HG02588 (cell line): ENCODE measurements around the gene CAMSAP1.

Source experiments
- ATAC-seq: cut with Tn5 transposase; IDR thresholded peaks from one replicate; pipeline ENCODE4 v1.9.1; 2021; ENCODE audit warnings: mild to moderate bottlenecking, moderate library complexity; ENCODE audit not compliant: unreplicated experiment

The CAMSAP1 gene

GRCh38 chr9:135883410-135884089 is 23.8 kb downstream of the CAMSAP1 start:
- ATAC-seq: no peak

DNA sequence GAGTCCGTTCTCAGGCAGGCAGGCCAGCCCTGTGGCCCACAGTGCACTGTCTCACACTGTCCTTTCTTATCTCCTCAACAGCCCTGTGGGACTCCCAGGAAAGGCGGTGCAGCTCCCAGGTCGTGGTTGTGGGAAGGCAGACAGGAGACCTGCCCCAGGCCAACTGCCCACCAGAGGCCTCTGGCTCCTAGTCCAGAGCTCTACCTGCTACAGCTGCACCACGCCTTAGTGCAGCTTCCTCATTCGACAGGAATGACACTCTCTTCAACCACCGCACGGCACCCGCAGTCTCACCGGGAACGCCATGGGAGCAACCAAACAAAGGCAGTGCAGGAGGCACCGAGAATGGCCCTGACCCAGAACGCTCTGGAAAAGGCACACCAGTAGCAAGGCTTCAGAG is 25.3 kb downstream of the CAMSAP1 start:
- ATAC-seq: no peak

- ATAC-seq: no peak
These were observed 26.9 kb downstream of the CAMSAP1 start for GRCh38 chr9:135880438-135880837.

DNA sequence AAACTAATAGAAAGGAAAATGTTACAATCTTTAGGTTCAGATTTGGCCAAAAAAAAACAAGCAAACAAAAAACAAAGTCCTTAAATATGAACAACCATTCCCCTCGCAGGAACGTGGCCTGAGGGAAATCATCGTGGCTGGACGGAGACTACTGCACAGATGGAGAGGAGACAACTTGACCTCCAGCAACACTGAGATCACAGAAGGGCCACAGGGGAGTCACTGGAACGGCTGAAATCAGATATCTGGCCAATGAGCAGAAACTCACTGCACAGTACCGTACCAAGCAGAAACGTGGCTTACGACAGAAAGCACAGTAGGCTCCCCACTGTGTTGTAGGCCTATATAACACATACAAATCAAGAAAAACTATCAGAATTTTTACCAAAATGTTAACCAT is 27.7 kb downstream of the CAMSAP1 start:
- no peak for ATAC-seq

DNA sequence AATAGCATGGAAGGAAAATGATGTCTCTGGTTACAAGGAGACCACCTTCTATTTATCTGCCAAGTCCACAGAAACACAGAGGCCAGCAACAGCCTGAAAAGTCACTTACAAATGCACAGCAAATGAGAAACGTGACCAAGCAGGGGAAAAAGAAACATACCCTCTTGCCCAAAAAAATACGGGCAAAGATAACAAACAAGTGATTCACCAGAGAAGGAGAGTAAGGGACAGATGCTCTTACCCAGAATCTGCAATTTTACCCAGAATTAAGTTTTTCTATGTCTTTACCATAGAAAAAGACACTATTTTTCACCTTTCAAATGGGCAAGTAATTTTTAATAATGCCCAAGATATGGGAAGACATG is 28.1 kb downstream of the CAMSAP1 start:
- ATAC-seq: no peak

DNA sequence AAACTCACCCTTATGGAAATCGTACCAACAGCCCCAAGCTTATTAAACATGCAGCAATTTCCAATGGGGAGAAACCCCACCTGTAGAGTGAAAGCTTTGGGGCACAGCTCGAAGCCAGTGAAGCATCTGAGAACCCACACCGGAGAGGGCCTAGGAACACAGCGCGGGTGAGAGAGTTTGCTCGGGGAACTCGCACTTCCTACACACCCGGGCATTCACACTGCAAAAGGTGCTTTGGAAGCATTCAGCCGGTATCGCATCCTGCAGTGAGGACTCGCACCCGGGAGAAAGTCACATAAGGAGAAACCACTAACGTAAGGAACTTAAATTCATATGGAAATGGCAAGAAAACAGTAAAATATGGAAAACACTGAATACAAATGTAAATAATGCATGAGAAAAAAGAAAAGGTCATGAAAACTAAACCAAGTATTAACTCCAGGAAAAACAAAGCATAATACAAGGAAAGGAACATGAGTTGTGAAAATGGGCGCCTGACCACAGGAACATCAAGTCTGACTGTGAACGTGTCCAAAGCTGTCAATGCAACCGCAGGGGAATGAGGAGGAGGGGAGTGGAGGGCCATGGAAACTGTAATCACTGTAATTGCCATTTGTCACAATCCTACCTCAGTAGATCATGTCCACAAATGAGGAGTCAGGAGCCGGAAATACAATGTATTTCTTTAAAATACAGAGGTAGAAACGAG is 28.7 kb downstream of the CAMSAP1 start:
- no peak for ATAC-seq

- ATAC-seq: no peak
These were observed 29.4 kb downstream of the CAMSAP1 start for GRCh38 chr9:135877791-135878527.

- no peak for ATAC-seq
These were observed 30.4 kb downstream of the CAMSAP1 start for GRCh38 chr9:135876936-135877335.

DNA sequence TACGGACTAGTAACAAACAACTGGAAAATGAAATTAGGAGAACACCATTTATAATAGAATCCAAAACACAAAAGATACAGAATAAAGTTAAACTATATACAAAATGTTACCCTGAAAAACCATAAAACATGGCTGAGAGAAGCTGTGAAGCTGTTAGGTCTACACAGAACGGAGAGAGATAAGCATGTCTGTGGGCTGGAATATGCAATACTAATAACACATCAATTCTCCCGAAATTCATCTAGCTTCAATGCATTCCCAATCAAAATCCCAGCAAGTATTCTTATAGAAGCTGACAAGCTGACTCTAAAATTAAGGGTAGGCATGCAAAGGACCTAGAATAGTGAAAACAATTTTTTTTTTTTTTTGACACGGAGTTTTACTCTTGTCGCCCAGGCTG is 32.5 kb downstream of the CAMSAP1 start:
- ATAC-seq: no peak

DNA sequence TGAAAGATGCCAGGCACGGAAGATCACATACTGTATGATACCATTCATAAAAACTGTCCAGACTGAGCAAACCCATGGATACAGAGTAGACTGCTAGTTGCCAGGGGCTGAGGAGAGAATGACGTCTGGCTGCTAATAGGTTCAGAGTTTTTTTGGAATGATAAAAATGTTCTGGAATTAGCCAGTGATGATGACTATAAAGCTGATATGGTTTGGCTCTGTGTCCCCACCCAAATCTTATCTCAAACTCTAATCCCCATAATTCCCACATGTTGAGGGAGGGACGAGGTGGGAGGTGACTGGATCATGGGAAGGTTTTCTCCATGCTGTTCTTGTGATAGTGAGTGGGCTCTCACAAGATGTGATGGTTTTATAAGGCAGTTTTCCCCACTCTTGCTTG is 37.4 kb downstream of the CAMSAP1 start:
- ATAC-seq: no peak

DNA sequence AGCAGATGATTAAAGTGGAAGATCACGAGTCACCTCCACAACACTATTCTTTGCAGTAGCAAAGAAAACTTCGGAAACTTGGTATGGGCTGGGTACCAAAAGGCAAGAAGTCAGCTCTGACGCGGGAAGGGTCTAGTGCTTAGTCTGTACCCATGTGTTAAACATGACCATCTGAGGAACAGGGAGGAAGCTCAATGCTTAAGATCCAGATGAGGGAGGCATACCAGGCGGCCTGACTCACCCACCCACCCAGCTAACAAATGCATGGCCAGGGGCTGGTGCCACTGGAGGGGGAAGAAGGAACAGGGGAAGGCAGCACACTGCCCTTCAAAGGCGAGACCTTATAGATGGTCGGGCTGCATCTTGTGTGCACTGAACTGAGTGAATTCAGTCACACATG is 41.8 kb downstream of the CAMSAP1 start:
- ATAC-seq: no peak

DNA sequence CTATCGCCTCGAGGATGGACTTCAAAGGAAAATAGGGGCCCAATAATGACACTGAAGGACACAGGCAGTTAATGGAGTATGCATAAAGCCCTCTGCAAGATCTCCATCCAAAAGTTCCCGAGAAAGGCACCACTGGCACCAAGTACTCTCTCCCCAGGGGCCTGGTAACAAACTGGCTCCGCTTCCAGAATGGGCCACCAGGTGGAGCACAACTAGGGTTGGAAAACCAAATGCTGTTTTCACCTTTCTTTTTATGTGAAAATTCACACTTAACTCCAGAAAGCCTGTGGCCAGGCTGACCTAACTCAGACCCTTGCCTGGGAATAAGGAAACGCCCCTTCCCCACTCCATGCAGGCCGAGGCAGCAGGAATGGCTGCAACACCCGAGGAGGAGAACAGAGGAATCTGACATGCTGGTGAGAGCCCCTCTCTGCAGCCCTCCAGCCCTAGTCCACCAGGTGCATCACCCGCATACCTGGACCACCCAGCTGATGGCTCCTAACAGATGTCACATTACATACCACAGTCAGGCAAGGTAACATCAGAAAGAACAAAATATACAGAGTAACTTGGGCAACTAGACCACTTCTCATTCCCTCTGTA is 42.8 kb downstream of the CAMSAP1 start:
- no peak for ATAC-seq

- no peak for ATAC-seq
These were observed 44.5 kb downstream of the CAMSAP1 start for GRCh38 chr9:135862809-135863208.

GRCh38 chr9:135858491-135859185 is 48.7 kb downstream of the CAMSAP1 start:
- no peak for ATAC-seq

DNA sequence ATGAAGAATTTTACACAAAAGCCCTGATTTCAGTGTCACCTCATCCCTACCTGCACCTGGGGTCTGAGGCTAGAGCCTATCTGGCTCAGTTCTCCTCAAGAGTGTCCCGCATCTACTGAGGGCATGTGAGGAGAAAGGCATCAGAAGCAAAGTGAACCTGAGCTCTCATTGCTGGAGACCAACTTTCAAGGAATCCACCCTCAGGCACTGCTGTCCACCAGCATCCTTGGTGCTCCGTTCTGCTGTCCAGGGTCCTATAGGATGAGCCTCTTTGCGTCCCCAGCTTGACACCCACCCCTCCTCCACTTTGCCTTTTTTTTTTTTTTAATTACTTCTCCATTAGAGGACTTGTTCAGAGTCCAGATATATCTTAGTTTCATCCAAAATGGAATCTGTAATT is 49.5 kb downstream of the CAMSAP1 start:
- ATAC-seq: no peak

DNA sequence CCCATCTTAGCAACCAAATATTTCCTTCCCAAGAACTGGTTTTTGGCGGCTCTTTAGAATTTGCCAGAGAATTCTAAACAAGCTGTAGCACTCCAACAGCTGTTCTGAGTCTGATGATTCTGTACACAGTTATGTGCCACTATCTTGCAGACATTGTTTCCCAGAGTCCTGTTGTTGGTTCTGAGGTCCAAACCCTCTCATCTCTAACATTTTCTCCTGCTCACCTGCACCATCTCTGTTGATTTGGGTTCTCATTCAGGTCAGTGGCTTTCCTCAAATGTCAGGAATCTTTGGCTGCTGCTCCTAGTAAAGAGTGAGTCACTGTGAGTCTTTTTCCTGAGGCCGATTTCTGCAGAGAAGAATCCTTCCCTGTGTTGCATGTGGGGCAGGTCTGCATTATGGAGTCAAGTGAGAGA is 50.0 kb downstream of the CAMSAP1 start:
- ATAC-seq: no peak

DNA sequence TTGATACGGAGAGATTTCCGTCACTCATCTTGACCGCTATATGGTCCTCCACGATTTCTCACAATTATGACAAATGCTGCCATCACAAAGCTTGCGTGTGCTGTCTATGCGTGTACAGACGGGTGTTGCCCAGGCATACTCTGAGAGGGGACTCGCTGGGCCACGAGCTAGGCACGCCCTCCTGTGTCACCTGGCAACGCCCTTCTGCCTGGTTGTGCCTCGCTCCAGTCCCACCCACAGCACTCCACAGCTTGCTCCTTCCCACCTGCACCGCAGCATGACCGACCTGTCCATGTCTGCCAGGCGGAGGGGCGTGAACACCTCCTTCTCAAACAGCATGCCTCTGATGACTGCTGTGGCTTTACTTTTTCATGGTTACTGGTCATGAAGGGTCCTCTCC is 55.6 kb downstream of the CAMSAP1 start:
- no peak for ATAC-seq

GRCh38 chr9:135850737-135851136 is 56.6 kb downstream of the CAMSAP1 start:
- no peak for ATAC-seq

- ATAC-seq: no peak
These were observed 58.2 kb downstream of the CAMSAP1 start for GRCh38 chr9:135849181-135849580.

- no peak for ATAC-seq
These were observed 58.9 kb downstream of the CAMSAP1 start for GRCh38 chr9:135848341-135849047.
